Kidney (tissue), 14 donors: ENCODE results near the gene COL4A6. TPM values are rescaled to one million over a fixed set of nuclear protein-coding genes. Genes with fewer than 3 reads are reported as not detected.
A peak's percentile ranks its signal among the peaks of the same experiment; 100 is the strongest.

ENCODE experiments used
- DNase-seq, 5 donors: peaks; one replicate each; pipeline ENCODE4 v3.0.0-alpha.2; 2013 to 2020
- FAIRE-seq: peaks from 2 replicates; lab custom pipeline; 2012; peaks lifted over from hg19 to GRCh38; lab: Jason Lieb, UNC
- H3K27ac ChIP-seq, 2 donors: one replicate each; pipeline ENCODE4 v1.7.0; 2013; ENCODE audit warnings: low read depth in 2 of 2, low read length in 2 of 2, inconsistent platforms in 1 of 2
- H3K27me3 ChIP-seq: one replicate; pipeline ENCODE4 v1.7.1; 2013; ENCODE audit warnings: low read length, inconsistent platforms; ENCODE audit not compliant: control insufficient read depth, insufficient read depth
- H3K36me3 ChIP-seq, 3 donors: one replicate each; pipeline versions ENCODE4 v1.7.0 to v1.7.1; 2013; ENCODE audit warnings: low read length in 3 of 3, control low read depth in 1 of 3, inconsistent platforms in 1 of 3; ENCODE audit not compliant: insufficient read depth in 3 of 3, control insufficient read depth in 2 of 3
- H3K4me1 ChIP-seq, 3 donors: one replicate each; pipeline versions ENCODE4 v1.7.0 to v1.7.1; 2013; ENCODE audit warnings: low read length in 3 of 3, inconsistent platforms in 1 of 3, low read depth in 1 of 3; ENCODE audit not compliant: control insufficient read depth in 2 of 3, insufficient read depth in 2 of 3
- H3K4me3 ChIP-seq, 3 donors: one replicate each; pipeline versions ENCODE4 v1.7.0 to v1.8.1; 2013; ENCODE audit warnings: low read length in 3 of 3, control low read depth in 1 of 3, inconsistent platforms in 1 of 3
- H3K9ac ChIP-seq, 3 donors: one replicate each; pipeline versions ENCODE4 v1.7.0 to v1.7.1; 2013; ENCODE audit warnings: low read length in 3 of 3, control low read depth in 1 of 3, inconsistent platforms in 1 of 3
- H3K9me3 ChIP-seq, 3 donors: one replicate each; pipeline versions ENCODE4 v1.7.0 to v1.7.1; 2013; ENCODE audit warnings: low read length in 3 of 3, control low read depth in 1 of 3, inconsistent platforms in 1 of 3; ENCODE audit not compliant: control insufficient read depth in 2 of 3, insufficient read depth in 1 of 3
- CTCF ChIP-seq: IDR thresholded peaks from 3 replicates; pipeline ENCODE4 v1.5.1; 2012; ENCODE audit warnings: mild to moderate bottlenecking, moderate library complexity, borderline replicate concordance; ENCODE audit not compliant: insufficient read depth; ENCODE audit errors: extremely low read depth
- intact Hi-C: fragments of 100-400 bp; cut with DNase I; formaldehyde crosslinking; loops from one replicate; pipeline ENCODE4 v1.11.1; 2022
- polyA plus RNA-seq: library from polyadenylated mRNA; stranded (reverse); fragments of 350-450 nt; fragmentation: Illumina TruSeq; extraction: RNeasy Lipid Tissue Mini Kit (QIAGEN cat#74804); gene quantifications from one replicate; pipeline ENCODE4 v1.2.3, GENCODE V29; 2014; ENCODE audit warnings: low read depth, low replicate concordance; ENCODE audit not compliant: insufficient read depth
- total RNA-seq: library from RNA; stranded (reverse); fragmentation: NEBNext Ultra II Directional; extraction: Animal tissue kit (Norgen Biotek cat#: 25700); gene quantifications from one replicate; pipeline ENCODE4 v1.2.1, GENCODE V29; 2021
- donor health status: control.
- donor health status: control.
- donor health status: control.
- donor health status: control.
- donor health status: control.
- donor health status: DM: yes; HTN: yes; CAD: no.
- donor health status: Normal renal cell carcinoma (clear cell type).

The COL4A6 gene
- total and polyA plus RNA-seq, 2 donors from 2014 or later, result 3.3 to 4.1 TPM

GRCh38 chrX:108473979-108474378 is 35.8 kb upstream of the COL4A6 start:
- Histone ChIP-seq H3K9me3 (no peaks in the 10 kb centered on the region), H3K27ac (no peak overlapping the region), H3K9ac (no peak overlapping the region), H3K4me1 (no peaks in the 10 kb centered on the region), H3K36me3 (no peaks in the 10 kb centered on the region), H3K27me3 (no peaks in the 10 kb centered on the region), H3K4me3 (no peak overlapping the region)
- FAIRE-seq (peak; percentile 8), DNase-seq (no peak)
- intact Hi-C loops, result no loop called here
- no peak for TF ChIP-seq CTCF

GRCh38 chrX:108468486-108468885 is 30.3 kb upstream of the COL4A6 start:
- no peaks in the 10 kb centered on the region for H3K27me3 ChIP-seq
- no peaks in the 10 kb centered on the region for H3K4me1 ChIP-seq
- no peak overlapping the region for H3K9ac ChIP-seq
- H3K27ac ChIP-seq, result no peak overlapping the region
- H3K9me3 ChIP-seq, result no peaks in the 10 kb centered on the region
- DNase-seq, result no peak
- H3K36me3 ChIP-seq, result no peaks in the 10 kb centered on the region
- H3K4me3 ChIP-seq, result no peak overlapping the region
- intact Hi-C loops, result no loop called here
- TF ChIP-seq CTCF, result no peak
- no peak for FAIRE-seq

GRCh38 chrX:108464604-108465003 is 26.4 kb upstream of the COL4A6 start:
- Histone ChIP-seq H3K36me3 (no peaks in the 10 kb centered on the region), H3K27ac (no peak overlapping the region), H3K9ac (no peak overlapping the region), H3K4me3 (no peak overlapping the region), H3K27me3 (no peaks in the 10 kb centered on the region), H3K4me1 (no peaks in the 10 kb centered on the region), H3K9me3 (no peaks in the 10 kb centered on the region)
- FAIRE-seq (no peak), DNase-seq (peak in 1 of 5 donors; percentile 3)
- intact Hi-C loops, result no loop called here
- no peak for TF ChIP-seq CTCF

- Histone ChIP-seq H3K36me3 (no peaks in the 10 kb centered on the region), H3K4me1 (no peaks in the 10 kb centered on the region), H3K27me3 (no peaks in the 10 kb centered on the region), H3K9ac (no peak overlapping the region), H3K27ac (no peak overlapping the region), H3K4me3 (no peak overlapping the region), H3K9me3 (peaks cover 0 to 4% (median 0%) of the 10 kb centered on the region in 3 donors)
- DNase-seq (no peak), FAIRE-seq (no peak)
- intact Hi-C loops, result no loop called here
- no peak for TF ChIP-seq CTCF
Observed at GRCh38 chrX:108456971-108457477, 18.8 kb upstream of the COL4A6 start.
